Measurements from ENCODE around the gene DCUN1D3.

DNA sequence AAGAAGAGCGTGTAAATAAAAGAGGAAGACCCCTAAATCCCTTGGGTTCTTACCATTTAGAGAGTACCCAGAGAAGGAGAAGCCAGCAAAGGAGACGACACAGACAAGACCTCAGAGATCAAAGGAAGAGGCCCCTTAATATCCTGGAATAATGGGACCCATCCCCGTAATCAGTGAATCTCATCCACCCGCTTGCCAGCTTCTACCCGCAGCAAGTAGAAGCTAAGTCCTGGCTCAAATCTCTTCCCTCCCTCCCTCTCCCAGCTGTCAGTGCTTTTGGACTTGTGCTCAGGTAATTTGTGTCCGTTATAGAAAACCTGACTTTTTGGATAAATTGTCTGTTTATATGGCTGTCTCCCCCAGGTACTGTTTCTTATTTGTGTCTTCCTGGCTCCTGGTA, 2.3 kb upstream of the DCUN1D3 start:
- TF ChIP-seq EP300 (IDR thresholded peaks at IDR 0.05) (no peak), CTCF (IDR thresholded peaks at IDR 0.05) (no peak), POLR2A (IDR thresholded peaks at IDR 0.05) (no peak), POLR2AphosphoS5 (IDR thresholded peaks at IDR 0.05) (no peak)
